Fibroblast of upper back skin (primary cell): ENCODE measurements around the gene MT1E.
"Not testable (repeated sequence)": the region's sequence is repeated elsewhere in the genome, so short reads cannot be mapped to it uniquely, and the experiment has no call there.

Experiments used
- DNase-seq: peaks from one replicate; pipeline ENCODE4 v3.0.0-alpha.2; 2013

MT1E gene

DNA sequence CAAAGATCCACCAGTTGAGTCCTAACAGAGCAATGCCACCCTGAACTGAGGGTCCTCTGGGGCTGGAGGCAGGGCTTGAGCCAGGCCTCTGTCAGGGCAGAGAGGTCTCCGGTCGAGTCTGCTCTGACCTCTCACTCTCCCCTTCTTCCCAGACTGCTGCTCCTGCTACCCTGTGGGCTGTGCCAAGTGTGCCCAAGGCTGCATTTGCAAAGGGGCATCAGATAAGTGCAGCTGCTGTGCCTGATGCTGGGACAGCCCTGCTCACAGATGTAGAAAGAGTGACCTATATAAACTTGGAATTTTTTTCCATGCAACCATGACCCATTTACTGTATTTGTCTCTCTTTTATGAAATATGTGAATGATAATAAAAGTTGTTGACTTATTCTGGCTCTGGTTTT is 23.7 kb downstream of the MT1E start:
- DNase-seq, result no peak

GRCh38 chr16:56649820-56650219 is 24.2 kb downstream of the MT1E start:
- DNase-seq, result no peak

- DNase-seq, result no peak
Measured at GRCh38 chr16:56651586-56651985, 26.0 kb downstream of the MT1E start, which contains the start of gene MT1B. MT1B (plus strand) TSS chr16:56651886; CDS start chr16:56651954, 68 bp downstream.

DNA sequence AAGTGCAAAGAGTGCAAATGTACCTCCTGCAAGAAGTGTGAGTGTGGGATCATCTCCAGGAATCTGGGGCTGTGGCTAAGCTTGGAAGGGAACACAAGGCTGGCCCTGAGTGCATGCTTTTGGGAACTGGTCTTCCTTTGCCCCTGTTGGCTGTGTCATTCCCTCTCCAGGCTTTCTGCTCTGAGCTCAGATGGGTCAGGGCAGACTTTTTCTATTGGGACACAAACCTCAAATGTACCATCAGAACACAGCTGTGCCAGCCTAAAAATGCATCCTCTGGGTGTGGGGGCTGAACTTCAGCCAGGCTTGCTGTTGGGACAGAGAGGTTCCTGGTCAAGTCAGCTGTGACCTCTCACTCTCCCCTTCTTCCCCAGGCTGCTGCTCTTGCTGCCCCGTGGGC is 27.0 kb downstream of the MT1E start:
- no peak for DNase-seq

DNA sequence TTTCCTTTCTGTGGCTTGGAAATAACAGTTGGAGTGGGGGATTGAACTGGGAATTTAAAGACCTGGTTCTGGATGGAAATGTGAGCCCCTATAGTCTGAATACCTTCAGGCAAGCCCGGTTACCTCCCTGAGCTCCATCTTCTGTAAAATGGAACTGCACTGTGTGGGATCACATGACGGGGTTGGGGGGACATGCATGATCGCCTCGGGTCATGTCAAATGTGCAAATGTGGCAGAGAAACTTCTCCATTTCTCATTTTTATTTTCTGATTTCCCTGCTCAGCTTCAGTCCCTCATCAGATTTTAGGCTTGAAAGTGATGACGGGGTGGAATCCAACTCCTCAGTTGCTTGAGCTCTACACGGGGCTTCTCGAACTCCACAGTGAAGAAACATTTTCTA is 27.6 kb downstream of the MT1E start:
- no peak for DNase-seq

- DNase-seq, result no peak
Measured at GRCh38 chr16:56657555-56658326, 32.2 kb downstream of the MT1E start, which contains the start of gene MT1F. MT1F (plus strand) TSS chr16:56657959; CDS start chr16:56658059, 100 bp downstream.

DNA sequence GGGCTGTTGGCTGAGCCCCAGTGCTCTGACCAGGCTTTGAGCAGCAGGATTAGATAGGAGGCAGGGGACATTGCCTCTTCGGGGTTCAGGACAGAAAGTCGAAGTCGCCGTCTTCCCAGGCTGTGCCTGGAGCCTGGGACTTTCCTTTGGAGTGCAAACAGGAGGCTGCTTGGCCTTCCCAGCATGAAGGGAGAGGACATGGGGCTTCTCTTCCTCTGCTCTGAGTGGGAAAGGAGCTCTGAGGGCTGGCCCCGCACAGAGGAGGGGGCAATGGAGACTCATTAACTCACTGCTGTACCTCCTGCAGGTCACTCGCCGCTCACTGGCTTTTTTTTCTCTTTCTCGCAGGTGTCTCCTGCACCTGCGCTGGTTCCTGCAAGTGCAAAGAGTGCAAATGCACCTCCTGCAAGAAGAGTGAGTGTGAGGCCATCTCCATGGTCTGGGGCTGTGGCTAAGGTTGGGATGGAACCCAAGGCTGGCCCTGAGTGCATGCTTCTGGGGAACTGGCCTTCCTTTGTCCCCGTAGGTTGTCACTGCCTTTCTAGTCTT is 32.8 kb downstream of the MT1E start:
- no peak for DNase-seq

- no peak for DNase-seq
Measured at GRCh38 chr16:56662357-56663354, 37.1 kb downstream of the MT1E start.

- DNase-seq, result no peak
Measured at GRCh38 chr16:56664506-56664905, 38.9 kb downstream of the MT1E start.

DNA sequence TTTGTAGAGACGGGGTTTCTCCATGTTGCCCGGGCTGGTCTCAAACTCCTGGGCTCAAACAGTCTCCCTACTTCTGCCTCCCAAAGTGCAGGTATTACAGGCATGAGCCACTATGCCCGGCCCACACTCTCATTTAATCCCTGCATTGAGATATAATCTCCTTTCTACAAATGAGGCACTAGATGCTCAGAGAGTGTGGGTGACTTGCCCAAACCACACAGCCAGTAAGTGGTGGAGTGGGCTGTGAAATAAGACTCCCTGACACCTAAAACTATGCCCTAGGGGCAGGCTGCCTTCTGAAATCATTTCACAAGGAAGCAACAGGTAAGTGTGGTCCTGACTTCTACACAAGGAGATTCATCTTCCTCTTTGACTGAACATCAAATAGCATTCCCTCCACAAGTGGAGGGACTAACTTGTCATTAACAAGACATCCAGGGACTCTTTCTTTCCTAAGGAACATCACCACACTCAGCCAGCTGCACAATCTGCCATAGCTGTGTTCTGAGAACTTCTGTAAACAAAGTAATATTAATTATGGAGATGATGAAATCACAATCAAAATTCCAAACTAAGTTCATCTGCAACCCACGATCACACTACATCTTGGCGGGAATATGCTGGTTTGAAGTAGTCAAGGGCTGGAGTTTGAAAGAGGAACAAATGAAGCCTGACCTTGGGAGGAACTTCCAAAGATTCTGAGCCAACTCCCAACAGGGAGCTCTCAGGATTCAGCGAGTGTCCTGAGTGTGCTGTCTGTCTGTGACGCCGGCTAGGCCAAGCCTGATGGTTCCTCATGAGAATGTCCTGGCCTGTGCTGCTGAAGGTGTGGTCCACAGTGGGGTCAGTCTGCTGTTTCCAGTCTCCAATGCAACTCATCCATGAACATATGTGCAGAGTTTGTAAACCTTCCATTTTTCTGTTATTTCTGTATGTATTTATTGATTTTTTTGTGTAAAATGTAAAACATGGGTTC is 40.0 kb downstream of the MT1E start:
- not testable (repeated sequence) for DNase-seq

DNA sequence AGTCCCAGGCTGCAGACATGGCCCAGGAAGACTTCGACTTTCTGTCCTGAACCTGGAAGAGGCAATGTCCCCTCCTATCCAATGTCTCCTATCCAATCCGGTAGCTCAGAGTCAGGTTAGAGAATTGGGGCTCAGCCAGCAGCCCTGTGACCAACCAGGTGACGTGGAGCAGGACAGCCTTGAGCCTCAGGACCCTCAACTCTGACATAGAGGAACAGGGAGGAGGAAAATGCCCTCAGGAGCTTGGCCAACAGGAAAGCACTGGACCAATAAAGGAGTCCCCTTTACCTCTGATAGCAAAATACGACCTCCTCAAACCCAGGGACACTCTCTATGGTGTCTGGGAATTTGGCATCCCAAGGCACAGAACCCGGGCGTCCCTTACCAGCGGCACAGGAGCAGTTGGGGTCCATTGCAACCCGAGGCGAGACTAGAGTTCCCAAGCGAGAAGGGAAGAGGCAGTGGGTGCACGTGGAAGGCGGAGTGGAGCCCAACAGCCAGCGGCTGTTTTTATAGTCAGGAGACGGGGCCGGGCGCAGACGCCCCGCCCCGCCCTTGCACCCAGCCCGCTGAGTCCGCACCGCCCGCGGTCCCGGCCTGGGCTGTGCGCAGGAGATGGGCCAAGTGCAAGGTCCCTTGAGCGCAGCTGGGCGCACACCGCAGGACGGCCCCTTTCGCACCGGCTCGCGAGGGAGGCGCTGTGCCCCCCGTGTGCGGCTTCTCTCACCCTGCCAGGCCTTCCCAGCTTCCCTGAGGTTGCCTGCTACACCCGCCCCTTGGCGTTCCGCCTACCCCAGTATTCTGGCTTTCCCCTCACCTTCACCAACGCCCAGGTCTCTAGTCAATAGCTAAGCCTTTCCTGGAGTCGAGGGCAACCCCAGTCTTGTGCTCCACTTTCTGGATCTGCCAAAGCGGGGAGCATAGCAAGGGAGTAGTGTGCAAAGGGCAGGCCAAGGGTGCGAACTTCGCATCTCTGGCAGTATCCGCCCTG is 42.3 kb downstream of the MT1E start, which contains the start of gene MT1G:
TSS of gene MT1G (minus strand) at position 485 of the 991 bp plus-strand sequence. CDS start at position 413, 72 bp downstream.
- DNase-seq, result no peak

DNA sequence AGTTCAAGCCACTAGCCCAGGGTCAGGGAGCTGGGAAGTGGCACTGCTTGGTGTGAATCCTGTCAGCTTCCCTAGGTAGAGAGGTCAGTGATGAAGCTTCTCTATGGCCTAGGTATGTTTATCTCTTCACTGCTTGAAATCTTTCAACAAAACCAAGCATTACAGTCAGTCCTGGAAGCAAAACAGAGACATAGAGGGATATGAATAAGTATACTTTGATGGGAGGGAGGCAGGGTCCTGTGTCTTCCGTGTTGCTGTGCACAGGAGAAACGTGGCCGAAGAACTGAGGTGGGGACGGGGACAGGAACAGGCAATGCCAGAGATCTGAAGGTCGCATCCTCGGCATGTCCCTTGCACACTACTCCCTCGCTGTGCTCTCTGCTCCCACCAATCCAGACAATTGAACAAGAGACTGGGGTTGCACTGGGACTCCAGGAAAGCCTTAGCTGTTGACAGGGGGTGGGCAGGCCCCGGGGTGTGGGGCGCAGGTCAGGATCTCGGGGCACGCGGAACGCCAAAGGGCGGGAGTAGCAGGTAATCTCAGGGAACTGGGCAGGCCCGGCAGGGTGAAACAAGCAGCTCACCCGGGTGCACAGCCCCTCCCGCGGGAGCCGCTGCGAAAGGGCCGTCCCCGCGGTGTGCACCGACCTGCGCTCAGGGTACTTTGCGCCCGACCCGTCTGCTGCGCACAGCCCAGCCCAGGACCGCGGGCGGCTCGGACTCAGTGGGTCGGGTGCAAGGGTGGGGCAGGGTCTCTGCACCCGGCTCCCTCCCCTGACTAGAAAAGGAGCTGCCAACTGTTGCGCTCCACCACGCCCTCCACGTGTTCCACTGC is 43.6 kb downstream of the MT1E start, which contains the start of gene MT1H:
TSS of gene MT1H (plus strand) at position 810 of the 835 bp plus-strand sequence. CDS start 71 bp downstream, outside the sequence.
- no peak for DNase-seq

GRCh38 chr16:56669840-56670619 is 44.4 kb downstream of the MT1E start:
- no peak for DNase-seq

DNA sequence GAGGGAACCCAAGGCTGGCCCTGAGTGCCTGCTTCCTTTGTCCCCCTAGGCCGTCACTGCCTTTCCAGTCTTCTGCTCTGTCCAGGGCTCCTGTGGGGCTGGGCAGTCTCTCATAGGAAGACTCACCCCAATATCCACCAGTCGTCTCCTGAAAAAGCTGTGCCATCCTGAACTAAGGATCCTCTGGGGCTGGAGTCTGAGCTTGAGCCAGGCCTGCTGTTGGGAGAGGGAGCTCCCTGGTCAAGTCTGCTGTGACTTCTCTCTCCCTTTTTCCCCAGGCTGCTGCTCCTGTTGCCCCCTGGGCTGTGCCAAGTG is 45.0 kb downstream of the MT1E start:
- DNase-seq, result no peak

- not testable (repeated sequence) for DNase-seq
Measured at GRCh38 chr16:56671691-56672090, 46.1 kb downstream of the MT1E start.

GRCh38 chr16:56672171-56672570 is 46.6 kb downstream of the MT1E start:
- DNase-seq, result not testable (repeated sequence)

GRCh38 chr16:56672761-56673536 is 47.4 kb downstream of the MT1E start:
- DNase-seq, result no peak

GRCh38 chr16:56673921-56674320 is 48.3 kb downstream of the MT1E start:
- DNase-seq, result peak; percentile 43
